HG03575 (cell line): ENCODE results near the gene WDR37.
"Not testable (repeated sequence)": the region's sequence is repeated elsewhere in the genome, so short reads cannot be mapped to it uniquely, and the experiment has no call there.

Source experiments
- ATAC-seq: cut with Tn5 transposase; IDR thresholded peaks from one replicate; pipeline ENCODE4 v1.9.1; 2021; ENCODE audit not compliant: unreplicated experiment, insufficient number of reproducible peaks, low FRiP score; ENCODE audit errors: extremely low read depth

WDR37 gene

GRCh38 chr10:1097436-1097835, 41.3 kb downstream of the WDR37 start:
- ATAC-seq, result no peak

- ATAC-seq, result no peak
Observed at GRCh38 chr10:1100143-1100542, 44.0 kb downstream of the WDR37 start.

- no peak for ATAC-seq
Observed at GRCh38 chr10:1100691-1101368, 44.6 kb downstream of the WDR37 start.

GRCh38 chr10:1101946-1102345, 45.8 kb downstream of the WDR37 start:
- no peak for ATAC-seq

- no peak for ATAC-seq
Observed at GRCh38 chr10:1102416-1102815, 46.2 kb downstream of the WDR37 start.

- ATAC-seq, result no peak
Observed at GRCh38 chr10:1102831-1103230, 46.6 kb downstream of the WDR37 start.

GRCh38 chr10:1103551-1103950, 47.4 kb downstream of the WDR37 start:
- no peak for ATAC-seq

- no peak for ATAC-seq
Observed at GRCh38 chr10:1104971-1105370, 48.8 kb downstream of the WDR37 start.

- no peak for ATAC-seq
Observed at GRCh38 chr10:1107004-1107403, 50.8 kb downstream of the WDR37 start.

- ATAC-seq, result no peak
Observed at GRCh38 chr10:1107679-1108078, 51.5 kb downstream of the WDR37 start.

- peak; percentile 68 for ATAC-seq
Observed at GRCh38 chr10:1109795-1110673, 53.8 kb downstream of the WDR37 start.

GRCh38 chr10:1110674-1111119, 54.5 kb downstream of the WDR37 start:
- ATAC-seq, result no peak

- ATAC-seq, result no peak
Observed at GRCh38 chr10:1114315-1114714, 58.1 kb downstream of the WDR37 start.

GRCh38 chr10:1114719-1115606, 58.8 kb downstream of the WDR37 start:
- no peak for ATAC-seq

- no peak for ATAC-seq
Observed at GRCh38 chr10:1115607-1115955, 59.4 kb downstream of the WDR37 start.

GRCh38 chr10:1116051-1116450, 59.9 kb downstream of the WDR37 start:
- ATAC-seq, result no peak

GRCh38 chr10:1116696-1117280, 60.6 kb downstream of the WDR37 start:
- no peak for ATAC-seq

- ATAC-seq, result no peak
Observed at GRCh38 chr10:1117651-1118050, 61.5 kb downstream of the WDR37 start.

GRCh38 chr10:1118318-1118717, 62.1 kb downstream of the WDR37 start:
- ATAC-seq, result not testable (repeated sequence)
